Gastroesophageal sphincter (tissue), 4 donors: ENCODE results near the gene NCAPD2. TPM values are rescaled to one million over a fixed set of nuclear protein-coding genes. Genes with fewer than 3 reads are reported as not detected.

Experiments
- ATAC-seq: fragments of 150-250 bp; one replicate; pipeline ENCODE4 v1.9.1; 2016; ENCODE audit warnings: mild to moderate bottlenecking, moderate library complexity
- H3K27ac ChIP-seq, 4 donors: fragments of 200-600 bp; sonication (generic) in 3 of 4; 1 replicate in 3 of 4; 2 replicates in 1 of 4; pipeline ENCODE4 v1.5.1; 2016 to 2019
- H3K27me3 ChIP-seq: fragments of 200-600 bp; sonication (generic); one replicate; pipeline ENCODE4 v1.5.1; 2019
- H3K36me3 ChIP-seq, 2 donors: fragments of 200-600 bp; sonication (generic); one replicate each; pipeline ENCODE4 v1.5.1; 2019; ENCODE audit warnings: control low read depth in 1 of 2
- H3K4me1 ChIP-seq, 3 donors: fragments of 200-600 bp; sonication (generic); 1 replicate in 2 of 3; 2 replicates in 1 of 3; pipeline ENCODE4 v1.5.1; 2016 to 2019; ENCODE audit warnings: control low read depth in 2 of 3
- H3K4me3 ChIP-seq, 2 donors: fragments of 200-600 bp; sonication (generic); one replicate each; pipeline ENCODE4 v1.5.1; 2019; ENCODE audit warnings: mild to moderate bottlenecking in 1 of 2, moderate library complexity in 1 of 2
- H3K9me3 ChIP-seq, 3 donors: fragments of 200-600 bp; sonication (generic); one replicate each; pipeline ENCODE4 v1.5.1; 2017 to 2019; ENCODE audit warnings: control low read depth in 2 of 3
- EP300 ChIP-seq: sonication (generic); formaldehyde crosslinking; IDR thresholded peaks from one replicate; pipeline ENCODE4 v1.6.1; 2017; ENCODE audit warnings: antibody characterized with exemption, mild to moderate bottlenecking
- POLR2A ChIP-seq, 2 donors: fragments of 450-650 bp; IDR thresholded peaks; one replicate each; pipeline ENCODE4 v1.6.1; 2017; ENCODE audit warnings: antibody characterized with exemption in 2 of 2, mild to moderate bottlenecking in 2 of 2, moderate library complexity in 1 of 2
- POLR2AphosphoS5 ChIP-seq: sonication (generic); formaldehyde crosslinking; IDR thresholded peaks from one replicate; pipeline ENCODE4 v1.6.1; 2017; ENCODE audit warnings: antibody characterized with exemption
- WGBS, 2 donors: methylation state at CpG; one replicate each; pipeline ENCODE4 v1.1.5; 2018; ENCODE audit warnings: low coverage in 1 of 2; 5-methylcytosine and 5-hydroxymethylcytosine counted together
- total RNA-seq, 4 donors: library from RNA; depleted of rRNA; stranded (reverse); fragments of >200 nt; gene quantifications; one replicate each; pipeline ENCODE4 v1.1.0, GENCODE V29; 2016
- TF ChIP-seq, protein P1 (sequence below), 4 experiments: fragments of 200-600 bp in 2 of 4; fragments of 450-650 bp in 2 of 4; sonication (generic) in 1 of 4; IDR thresholded peaks; one replicate each; pipeline ENCODE4 v1.5.1; 2017 to 2019; ENCODE audit warnings: antibody characterized with exemption in 4 of 4, mild to moderate bottlenecking in 2 of 4, moderate library complexity in 2 of 4

The NCAPD2 gene
- total RNA-seq, 4 donors from 2014 or later, result 21.2 to 28.0 (median 24.8) TPM

DNA sequence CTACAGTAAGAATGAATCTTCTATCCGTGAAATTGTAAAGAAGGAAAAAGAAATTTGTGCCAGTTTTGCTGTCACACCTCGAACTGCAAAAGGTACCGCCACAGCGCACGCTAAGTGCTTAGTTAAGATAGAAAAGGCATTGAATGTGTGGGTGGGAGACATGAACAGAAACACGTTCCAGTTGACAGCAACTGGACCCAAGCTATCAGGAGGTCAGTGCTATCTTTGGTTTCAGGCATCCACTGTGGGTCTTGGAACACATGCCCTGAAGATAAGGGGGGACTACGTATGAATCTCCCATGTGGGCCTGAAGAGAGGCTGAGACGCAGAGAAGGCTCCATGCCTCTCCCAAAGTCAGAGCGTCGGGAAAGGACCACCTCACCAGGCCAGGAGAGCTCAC, 52.1 kb downstream of the NCAPD2 start:
- peaks cover 0 to 54% (median 23%) of the 10 kb centered on the region in 3 donors for H3K4me1 ChIP-seq
- ATAC-seq, result no peak
- H3K4me3 ChIP-seq, result no peak overlapping the region
- no peaks in the 10 kb centered on the region for H3K9me3 ChIP-seq
- no peak overlapping the region for H3K27ac ChIP-seq
- 78 to 92% methylated on average over 6 to 10 of the region's 10 CpGs for WGBS, 2 donors
- H3K27me3 ChIP-seq, result no peaks in the 10 kb centered on the region
- TF ChIP-seq, protein P1, sequence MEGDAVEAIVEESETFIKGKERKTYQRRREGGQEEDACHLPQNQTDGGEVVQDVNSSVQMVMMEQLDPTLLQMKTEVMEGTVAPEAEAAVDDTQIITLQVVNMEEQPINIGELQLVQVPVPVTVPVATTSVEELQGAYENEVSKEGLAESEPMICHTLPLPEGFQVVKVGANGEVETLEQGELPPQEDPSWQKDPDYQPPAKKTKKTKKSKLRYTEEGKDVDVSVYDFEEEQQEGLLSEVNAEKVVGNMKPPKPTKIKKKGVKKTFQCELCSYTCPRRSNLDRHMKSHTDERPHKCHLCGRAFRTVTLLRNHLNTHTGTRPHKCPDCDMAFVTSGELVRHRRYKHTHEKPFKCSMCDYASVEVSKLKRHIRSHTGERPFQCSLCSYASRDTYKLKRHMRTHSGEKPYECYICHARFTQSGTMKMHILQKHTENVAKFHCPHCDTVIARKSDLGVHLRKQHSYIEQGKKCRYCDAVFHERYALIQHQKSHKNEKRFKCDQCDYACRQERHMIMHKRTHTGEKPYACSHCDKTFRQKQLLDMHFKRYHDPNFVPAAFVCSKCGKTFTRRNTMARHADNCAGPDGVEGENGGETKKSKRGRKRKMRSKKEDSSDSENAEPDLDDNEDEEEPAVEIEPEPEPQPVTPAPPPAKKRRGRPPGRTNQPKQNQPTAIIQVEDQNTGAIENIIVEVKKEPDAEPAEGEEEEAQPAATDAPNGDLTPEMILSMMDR (IDR thresholded peaks at IDR 0.05), result no peak
- no peak for TF ChIP-seq EP300
- no peak for TF ChIP-seq POLR2AphosphoS5
- TF ChIP-seq POLR2A (IDR thresholded peaks at IDR 0.05), result no peak
- peaks cover 0 to 86% of the 10 kb centered on the region in 2 donors for H3K36me3 ChIP-seq

DNA sequence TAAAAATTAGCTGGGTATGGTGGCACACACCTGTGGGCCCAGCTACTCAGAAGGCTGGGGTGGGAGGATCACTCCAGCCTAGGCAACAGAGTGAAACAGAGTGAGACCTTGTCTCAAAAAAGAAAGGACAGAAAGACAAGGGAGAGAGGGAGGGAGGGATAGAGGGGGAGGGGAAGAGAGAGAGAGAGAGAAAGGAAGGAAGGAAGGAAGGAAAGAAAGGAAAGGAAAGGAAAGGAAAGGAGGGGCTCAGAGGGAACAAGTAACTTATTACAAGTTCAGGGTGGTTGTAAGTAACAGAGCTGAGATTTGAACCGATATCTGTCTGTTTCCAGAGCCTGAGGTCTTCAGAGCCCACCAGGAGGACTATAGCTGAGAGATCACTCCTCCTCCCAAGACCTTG, 53.7 kb downstream of the NCAPD2 start:
- Histone ChIP-seq H3K36me3 (peaks cover 0 to 74% of the 10 kb centered on the region in 2 donors), H3K4me1 (peaks cover 0 to 55% (median 32%) of the 10 kb centered on the region in 3 donors), H3K27me3 (no peaks in the 10 kb centered on the region), H3K27ac (peak overlapping the region in 3 of 4 donors; percentile 78 to 93 (median 91)), H3K4me3 (no peak overlapping the region), H3K9me3 (no peaks in the 10 kb centered on the region)
- TF ChIP-seq EP300 (no peak), POLR2A (IDR thresholded peaks at IDR 0.05) (no peak), POLR2AphosphoS5 (no peak)
- TF ChIP-seq, protein P1 (IDR thresholded peaks at IDR 0.05), result no peak
- WGBS, 2 donors, result 50 to 64% methylated on average over 1 of the region's 1 CpG
- no peak for ATAC-seq

DNA sequence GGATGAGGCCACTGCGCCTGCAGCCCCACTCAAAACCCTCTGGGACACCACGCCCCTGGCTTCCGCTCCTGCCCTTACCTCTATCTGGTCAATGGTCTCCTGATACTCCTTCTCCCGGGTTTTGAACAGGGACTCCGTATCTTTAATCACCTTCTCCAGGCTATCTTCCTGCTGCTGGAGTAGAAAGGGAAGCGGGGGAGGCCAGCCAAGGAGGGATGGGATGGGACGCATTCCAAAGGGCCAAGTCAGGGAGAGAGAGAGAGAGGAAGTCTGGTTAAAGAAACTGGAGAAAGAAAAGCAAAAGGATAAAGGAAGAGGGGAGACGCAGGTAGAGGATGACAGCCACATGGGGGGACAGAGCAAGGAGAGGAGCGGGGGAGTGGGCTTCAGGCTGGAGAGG, 54.1 kb downstream of the NCAPD2 start:
- H3K27ac ChIP-seq, result peak overlapping the region in 3 of 4 donors; percentile 78 to 93 (median 91)
- no peak overlapping the region for H3K4me3 ChIP-seq
- TF ChIP-seq POLR2A (IDR thresholded peaks at IDR 0.05), result no peak
- TF ChIP-seq, protein P1 (IDR thresholded peaks at IDR 0.05), result no peak
- TF ChIP-seq EP300, result no peak
- no peak for TF ChIP-seq POLR2AphosphoS5
- H3K4me1 ChIP-seq, result peaks cover 0 to 60% (median 36%) of the 10 kb centered on the region in 3 donors
- no peaks in the 10 kb centered on the region for H3K9me3 ChIP-seq
- 45 to 48% methylated on average over 3 to 7 of the region's 9 CpGs for WGBS, 2 donors
- no peaks in the 10 kb centered on the region for H3K27me3 ChIP-seq
- H3K36me3 ChIP-seq, result peaks cover 0 to 70% of the 10 kb centered on the region in 2 donors
- ATAC-seq, result no peak

DNA sequence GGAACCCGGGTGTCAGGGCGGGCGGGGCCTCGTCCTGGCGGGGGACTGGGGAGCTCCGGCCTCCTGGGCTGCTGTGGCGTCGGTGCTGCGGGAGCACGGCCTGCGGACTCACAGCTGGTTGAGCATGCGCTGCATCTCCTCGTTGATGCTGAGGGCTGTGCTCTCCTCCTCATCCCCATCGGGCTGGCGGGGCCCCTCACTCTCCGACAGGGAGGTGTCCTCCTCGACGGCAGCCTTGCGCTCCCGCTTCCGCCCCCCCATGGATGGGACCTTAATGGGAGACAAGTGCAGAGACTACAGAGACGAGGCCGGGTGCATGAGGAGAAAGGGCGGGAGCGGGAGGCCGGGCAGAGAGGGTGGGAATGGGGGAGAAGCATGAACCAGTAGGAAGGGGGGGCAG, 54.7 kb downstream of the NCAPD2 start:
- Histone ChIP-seq H3K4me1 (peaks cover 0 to 65% (median 42%) of the 10 kb centered on the region in 3 donors), H3K36me3 (peaks cover 0 to 64% of the 10 kb centered on the region in 2 donors), H3K27ac (peak overlapping the region in 3 of 4 donors; percentile 78 to 93 (median 91)), H3K9me3 (no peaks in the 10 kb centered on the region), H3K4me3 (no peak overlapping the region), H3K27me3 (no peaks in the 10 kb centered on the region)
- WGBS, 2 donors, result 70 to 76% methylated on average over 5 to 8 of the region's 26 CpGs
- TF ChIP-seq EP300 (no peak), POLR2AphosphoS5 (no peak), POLR2A (IDR thresholded peaks at IDR 0.05) (no peak)
- TF ChIP-seq, protein P1 (IDR thresholded peaks at IDR 0.05), result no peak
- ATAC-seq, result no peak

DNA sequence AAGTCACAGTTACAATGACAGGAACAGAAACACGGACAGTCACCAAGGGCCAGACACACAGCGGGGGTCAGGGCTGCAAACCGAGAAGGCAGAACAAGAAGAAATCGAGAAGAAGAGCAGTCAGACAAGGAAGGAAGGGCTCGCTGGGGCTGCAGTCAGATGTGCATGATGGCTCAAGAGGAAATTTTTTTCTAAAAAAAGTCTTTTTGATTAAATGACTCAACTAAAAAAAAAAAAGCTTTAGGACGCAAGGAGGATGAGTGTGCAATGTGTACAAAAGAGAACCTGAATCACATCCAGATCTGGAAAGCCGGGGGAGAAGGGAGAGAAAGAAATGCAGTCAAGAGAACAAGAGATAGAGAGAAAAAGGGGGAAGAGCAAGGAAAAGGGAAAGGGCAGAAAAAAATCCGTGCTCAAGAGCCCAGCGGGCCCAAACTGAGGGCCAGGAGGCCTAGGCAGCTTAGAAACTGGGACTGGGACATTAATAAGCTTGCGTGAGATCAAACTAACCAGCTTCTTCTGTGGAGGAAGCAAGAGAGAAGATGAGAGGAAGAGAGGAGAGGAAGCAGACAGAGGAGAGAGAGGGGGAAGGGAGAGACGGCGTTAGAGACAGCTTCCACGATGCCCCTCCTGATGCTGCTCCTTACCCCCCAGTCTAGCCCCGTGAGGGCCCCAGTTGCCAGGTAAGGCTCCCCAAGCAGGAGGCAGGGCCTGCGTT, 55.2 kb downstream of the NCAPD2 start:
- H3K4me3 ChIP-seq, result no peak overlapping the region
- H3K27me3 ChIP-seq, result no peaks in the 10 kb centered on the region
- TF ChIP-seq, protein P1 (IDR thresholded peaks at IDR 0.05), result no peak
- no peak for TF ChIP-seq POLR2AphosphoS5
- H3K27ac ChIP-seq, result peak overlapping the region in 3 of 4 donors; percentile 91 to 94 (median 93)
- ATAC-seq, result no peak
- H3K9me3 ChIP-seq, result no peaks in the 10 kb centered on the region
- H3K36me3 ChIP-seq, result peaks cover 0 to 58% of the 10 kb centered on the region in 2 donors
- H3K4me1 ChIP-seq, result peaks cover 0 to 71% (median 48%) of the 10 kb centered on the region in 3 donors
- WGBS, 2 donors, result 54 to 66% methylated on average over 10 to 14 of the region's 15 CpGs
